ENCODE measurements around the gene MUL1.

MUL1 gene

DNA sequence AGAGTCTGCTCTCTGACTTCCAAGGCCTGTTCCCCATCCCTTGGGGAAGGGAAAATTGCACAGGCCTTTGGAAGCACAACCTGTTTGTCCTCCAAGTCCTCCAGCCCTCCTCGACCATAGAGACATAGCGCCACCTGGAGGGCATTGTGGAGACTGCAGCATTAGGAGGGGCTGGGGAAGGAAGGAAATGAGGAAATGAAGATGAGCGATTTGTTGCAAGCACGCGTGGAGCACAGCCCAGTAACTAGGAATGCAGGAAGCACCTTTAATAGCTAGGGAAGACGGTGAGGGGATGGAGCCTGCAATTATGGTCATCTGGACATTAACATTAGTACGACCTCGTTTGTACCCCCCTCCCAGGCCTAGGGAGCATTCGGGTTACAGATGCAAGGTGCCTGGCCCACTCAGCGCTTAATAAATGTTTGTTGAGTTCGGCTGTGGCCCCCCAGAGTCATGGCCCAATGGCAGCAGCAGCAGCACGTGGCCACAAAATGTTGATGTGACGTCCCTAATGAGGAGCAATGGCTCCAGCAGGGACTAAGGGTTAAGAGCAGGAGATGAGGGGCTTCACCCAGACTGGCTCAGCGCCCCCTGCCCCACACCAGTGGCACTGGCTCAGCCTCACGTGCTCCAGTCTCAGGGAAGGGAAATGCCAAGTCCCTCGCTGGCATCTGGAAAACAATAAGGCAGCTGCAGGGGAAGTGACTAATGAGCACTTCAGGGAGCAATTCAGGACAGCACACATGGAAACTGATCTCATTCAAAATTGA, 13.9 kb downstream of the MUL1 start (continued):
- TF ChIP-seq, protein P1, sequence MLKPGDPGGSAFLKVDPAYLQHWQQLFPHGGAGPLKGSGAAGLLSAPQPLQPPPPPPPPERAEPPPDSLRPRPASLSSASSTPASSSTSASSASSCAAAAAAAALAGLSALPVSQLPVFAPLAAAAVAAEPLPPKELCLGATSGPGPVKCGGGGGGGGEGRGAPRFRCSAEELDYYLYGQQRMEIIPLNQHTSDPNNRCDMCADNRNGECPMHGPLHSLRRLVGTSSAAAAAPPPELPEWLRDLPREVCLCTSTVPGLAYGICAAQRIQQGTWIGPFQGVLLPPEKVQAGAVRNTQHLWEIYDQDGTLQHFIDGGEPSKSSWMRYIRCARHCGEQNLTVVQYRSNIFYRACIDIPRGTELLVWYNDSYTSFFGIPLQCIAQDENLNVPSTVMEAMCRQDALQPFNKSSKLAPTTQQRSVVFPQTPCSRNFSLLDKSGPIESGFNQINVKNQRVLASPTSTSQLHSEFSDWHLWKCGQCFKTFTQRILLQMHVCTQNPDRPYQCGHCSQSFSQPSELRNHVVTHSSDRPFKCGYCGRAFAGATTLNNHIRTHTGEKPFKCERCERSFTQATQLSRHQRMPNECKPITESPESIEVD (tag by site-specific recombination; IDR thresholded peaks at IDR 0.05): no peak
- TF ChIP-seq ZBTB21 (tag by site-specific recombination; IDR thresholded peaks at IDR 0.05) (no peak), ZNF658 (tag by site-specific recombination; IDR thresholded peaks at IDR 0.05) (no peak), ZNF169 (tag by site-specific recombination; IDR thresholded peaks at IDR 0.05) (no peak), ZSCAN4 (tag by site-specific recombination; IDR thresholded peaks at IDR 0.05) (no peak), ZNF391 (tag by site-specific recombination; IDR thresholded peaks at IDR 0.05; ENCODE audit: borderline replicate concordance, low read depth) (0 out of 2 replicates have a peak, but pooled peaks have one; percentile 39), KLF17 (tag by site-specific recombination; IDR thresholded peaks at IDR 0.05) (peak; percentile 42; the same call in 1 of the 2 replicates), ZNF514 (tag by site-specific recombination; IDR thresholded peaks at IDR 0.05) (no peak), ZNF223 (tag by site-specific recombination; IDR thresholded peaks at IDR 0.05) (no peak), ZNF266 (tag by site-specific recombination; IDR thresholded peaks at IDR 0.05; ENCODE audit: low read depth) (no peak), ZNF558 (tag by site-specific recombination; IDR thresholded peaks at IDR 0.05) (no peak), ZNF16 (tag by site-specific recombination; IDR thresholded peaks at IDR 0.05; ENCODE audit: low read depth) (no peak), INSM2 (tag by site-specific recombination; IDR thresholded peaks at IDR 0.05) (no peak), ELK4 (IDR thresholded peaks at IDR 0.05; ENCODE audit: borderline replicate concordance, low read depth, low read length) (no peak), ZNF561 (tag by site-specific recombination; IDR thresholded peaks at IDR 0.05; ENCODE audit: borderline replicate concordance) (no peak), ZNF664 (tag by site-specific recombination; IDR thresholded peaks at IDR 0.05) (no peak), ZNF114 (tag by site-specific recombination; IDR thresholded peaks at IDR 0.05) (no peak), ZNF518A (tag by site-specific recombination; conservative IDR thresholded peaks at IDR 0.05; ENCODE audit: low read depth) (no peak), ZNF654 (tag by site-specific recombination; IDR thresholded peaks at IDR 0.05; ENCODE audit: low read depth) (peak; percentile 92), ZNF426 (tag by site-specific recombination; IDR thresholded peaks at IDR 0.05) (no peak), ZNF350 (tag by site-specific recombination; IDR thresholded peaks at IDR 0.05) (no peak), ZNF148 (tag by site-specific recombination; IDR thresholded peaks at IDR 0.05; ENCODE audit: borderline replicate concordance) (no peak)
- TF ChIP-seq, protein P2, sequence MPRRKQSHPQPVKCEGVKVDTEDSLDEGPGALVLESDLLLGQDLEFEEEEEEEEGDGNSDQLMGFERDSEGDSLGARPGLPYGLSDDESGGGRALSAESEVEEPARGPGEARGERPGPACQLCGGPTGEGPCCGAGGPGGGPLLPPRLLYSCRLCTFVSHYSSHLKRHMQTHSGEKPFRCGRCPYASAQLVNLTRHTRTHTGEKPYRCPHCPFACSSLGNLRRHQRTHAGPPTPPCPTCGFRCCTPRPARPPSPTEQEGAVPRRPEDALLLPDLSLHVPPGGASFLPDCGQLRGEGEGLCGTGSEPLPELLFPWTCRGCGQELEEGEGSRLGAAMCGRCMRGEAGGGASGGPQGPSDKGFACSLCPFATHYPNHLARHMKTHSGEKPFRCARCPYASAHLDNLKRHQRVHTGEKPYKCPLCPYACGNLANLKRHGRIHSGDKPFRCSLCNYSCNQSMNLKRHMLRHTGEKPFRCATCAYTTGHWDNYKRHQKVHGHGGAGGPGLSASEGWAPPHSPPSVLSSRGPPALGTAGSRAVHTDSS (tag by site-specific recombination; IDR thresholded peaks at IDR 0.05): no peak

Measured in HEK293 (cell line).